HG03139 (cell line): Measurements from ENCODE around the gene ARHGEF16.

Source experiments
- ATAC-seq: cut with Tn5 transposase; IDR thresholded peaks from one replicate; pipeline ENCODE4 v1.9.1; 2021; ENCODE audit not compliant: unreplicated experiment

Gene ARHGEF16

GRCh38 chr1:3422638-3423037, 31.8 kb upstream of the ARHGEF16 start:
- no peak for ATAC-seq

GRCh38 chr1:3423245-3423829, 31.1 kb upstream of the ARHGEF16 start:
- no peak for ATAC-seq

- no peak for ATAC-seq
These were observed 30.4 kb upstream of the ARHGEF16 start for GRCh38 chr1:3423896-3424611.

GRCh38 chr1:3425486-3426215, 28.8 kb upstream of the ARHGEF16 start:
- no peak for ATAC-seq

DNA sequence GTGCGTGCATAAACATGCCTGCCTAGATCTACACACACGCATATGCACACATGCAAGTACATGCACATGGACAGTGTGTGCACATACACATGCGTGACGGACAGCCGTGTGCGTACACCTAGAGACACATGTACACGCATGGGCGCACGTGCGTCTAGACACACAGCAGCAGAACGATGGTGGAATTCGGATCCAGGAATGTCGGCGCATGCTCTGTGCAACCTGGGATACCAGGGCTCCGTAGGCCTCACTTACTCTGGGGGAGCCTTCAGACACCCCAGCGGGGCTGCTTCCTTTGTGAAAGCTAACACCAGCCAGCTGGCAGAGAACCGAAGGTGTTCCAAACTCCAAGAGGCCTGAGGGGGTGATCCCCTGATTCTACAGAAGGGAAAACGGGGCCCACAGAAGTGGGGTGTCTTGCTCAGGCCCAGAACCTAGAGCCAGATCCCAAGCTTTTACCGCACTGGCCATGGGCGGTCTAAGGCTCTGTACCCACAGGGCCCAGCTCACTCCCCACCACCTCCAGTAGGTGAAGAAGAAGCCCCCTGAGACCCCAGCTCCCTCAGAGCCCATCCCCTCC, 27.4 kb upstream of the ARHGEF16 start:
- ATAC-seq, result no peak

GRCh38 chr1:3427711-3428704, 26.5 kb upstream of the ARHGEF16 start:
- no peak for ATAC-seq

DNA sequence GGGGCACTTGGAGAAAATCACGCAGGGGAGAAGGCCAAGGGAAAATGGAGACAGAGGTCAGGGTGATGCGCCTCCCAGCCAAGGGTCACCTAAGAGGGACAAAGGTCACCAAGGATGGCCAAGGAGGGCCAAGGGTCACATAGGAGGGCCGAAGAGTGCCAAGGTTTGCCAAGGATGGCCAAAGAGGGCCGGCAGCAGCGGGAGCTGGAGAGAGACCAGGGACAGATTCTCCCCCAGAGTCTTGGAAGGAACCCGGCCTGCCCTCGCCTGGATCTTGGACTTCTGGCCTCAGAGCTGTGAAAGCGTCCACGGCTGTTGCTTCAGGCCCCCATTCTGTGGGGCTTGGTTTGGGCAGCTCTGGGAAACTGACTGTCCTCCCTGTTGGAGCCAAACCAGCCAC, 25.6 kb upstream of the ARHGEF16 start:
- ATAC-seq, result no peak

DNA sequence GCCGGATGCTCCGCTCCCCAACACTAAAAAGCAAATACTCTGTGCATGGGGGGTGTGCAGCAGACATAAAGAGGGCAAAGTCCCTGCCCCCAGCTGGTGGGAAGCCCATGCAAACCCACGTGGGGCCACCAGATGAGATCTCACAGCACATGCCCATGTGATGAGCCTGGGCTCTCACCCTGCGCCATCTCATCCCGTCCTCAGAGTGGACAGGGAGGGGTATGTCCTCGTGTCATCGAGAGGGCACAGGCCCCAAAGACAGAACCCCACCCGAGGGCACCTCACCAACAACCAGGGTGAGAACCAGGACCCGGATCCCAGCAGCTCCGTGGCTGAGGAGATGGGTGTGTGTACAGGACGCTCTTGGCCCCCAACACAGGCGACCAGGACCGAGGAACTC, 25.1 kb upstream of the ARHGEF16 start:
- no peak for ATAC-seq

DNA sequence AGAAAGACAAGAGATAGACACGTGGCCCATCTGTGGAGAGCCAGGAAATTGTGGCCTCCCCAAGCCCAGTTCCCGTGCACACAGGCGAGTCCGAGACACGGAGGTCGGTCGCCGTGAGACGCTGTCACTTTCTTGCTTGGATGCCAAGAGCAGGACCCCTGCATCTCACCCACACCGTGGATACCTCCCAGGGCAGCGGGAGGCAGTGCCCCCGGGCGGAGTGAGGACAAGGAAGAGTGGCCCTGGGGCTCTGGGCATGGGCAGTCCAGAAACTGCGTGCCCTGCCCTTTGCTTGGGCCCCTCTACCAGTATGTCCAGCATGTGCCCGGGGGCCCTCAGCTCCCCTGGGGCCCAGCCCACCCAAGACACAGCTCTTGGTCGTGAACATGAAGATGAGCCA, 24.7 kb upstream of the ARHGEF16 start:
- no peak for ATAC-seq

- ATAC-seq, result no peak
These were observed 24.1 kb upstream of the ARHGEF16 start for GRCh38 chr1:3430406-3430805.

DNA sequence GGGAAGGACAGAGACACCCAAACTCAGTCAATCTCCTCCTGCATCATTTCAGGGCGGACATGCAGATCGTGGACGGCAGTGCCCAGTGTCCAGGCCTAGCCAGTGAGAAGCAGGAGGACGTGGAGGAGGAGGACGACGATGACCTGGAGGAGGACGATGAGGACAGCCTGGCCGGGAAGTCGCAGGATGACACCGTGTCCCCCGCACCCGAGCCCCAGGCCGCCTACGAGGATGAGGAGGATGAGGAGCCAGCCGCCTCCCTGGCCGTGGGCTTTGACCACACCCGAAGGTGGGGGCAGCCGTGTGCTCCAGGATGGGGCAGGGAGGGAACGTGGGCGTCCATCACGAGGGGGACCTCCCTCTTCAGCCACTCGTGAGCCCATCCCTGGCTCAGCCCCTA, 23.6 kb upstream of the ARHGEF16 start:
- ATAC-seq, result no peak

DNA sequence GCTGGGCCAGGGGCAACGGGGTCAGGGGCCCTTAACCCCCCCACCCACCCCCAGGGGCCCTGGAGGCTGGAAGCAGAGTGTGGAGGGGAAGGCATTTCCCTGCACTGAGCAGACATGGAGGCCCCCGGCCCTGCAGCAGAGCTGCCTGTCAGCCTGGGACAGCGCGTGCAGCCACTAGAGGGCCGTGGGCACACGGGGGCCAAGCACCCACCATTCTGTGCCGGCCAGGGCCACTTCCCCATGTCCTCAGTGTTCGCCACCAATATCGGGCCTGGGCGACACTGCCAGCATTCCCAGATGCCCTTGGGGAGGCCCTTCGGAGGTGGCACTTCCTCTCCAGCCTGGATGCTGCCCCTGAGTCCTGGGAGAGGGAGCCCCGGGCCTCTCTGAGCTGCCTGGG, 23.2 kb upstream of the ARHGEF16 start:
- ATAC-seq, result no peak

GRCh38 chr1:3431686-3432085, 22.8 kb upstream of the ARHGEF16 start:
- ATAC-seq, result no peak

GRCh38 chr1:3432306-3432705, 22.2 kb upstream of the ARHGEF16 start:
- ATAC-seq, result no peak

DNA sequence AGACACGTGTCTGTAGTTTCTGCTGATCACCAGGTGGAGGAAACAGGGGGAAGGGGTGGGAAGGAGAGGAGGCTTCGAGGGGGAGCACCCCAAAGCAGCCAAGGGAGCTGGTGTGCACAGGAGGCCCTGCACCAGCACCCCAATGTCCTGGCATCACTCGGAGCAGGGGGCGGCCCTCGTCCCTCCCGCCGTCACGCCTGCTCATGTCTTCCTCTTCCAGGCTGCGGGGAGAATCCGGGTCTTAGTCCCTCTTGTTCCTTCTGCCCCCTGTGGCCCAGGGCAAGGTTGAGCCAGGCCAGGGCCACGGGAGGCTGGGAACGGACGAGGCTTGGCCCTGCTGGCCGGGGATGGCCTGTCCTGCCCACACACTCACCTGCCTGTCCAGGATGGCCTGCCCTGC, 21.4 kb upstream of the ARHGEF16 start:
- no peak for ATAC-seq

DNA sequence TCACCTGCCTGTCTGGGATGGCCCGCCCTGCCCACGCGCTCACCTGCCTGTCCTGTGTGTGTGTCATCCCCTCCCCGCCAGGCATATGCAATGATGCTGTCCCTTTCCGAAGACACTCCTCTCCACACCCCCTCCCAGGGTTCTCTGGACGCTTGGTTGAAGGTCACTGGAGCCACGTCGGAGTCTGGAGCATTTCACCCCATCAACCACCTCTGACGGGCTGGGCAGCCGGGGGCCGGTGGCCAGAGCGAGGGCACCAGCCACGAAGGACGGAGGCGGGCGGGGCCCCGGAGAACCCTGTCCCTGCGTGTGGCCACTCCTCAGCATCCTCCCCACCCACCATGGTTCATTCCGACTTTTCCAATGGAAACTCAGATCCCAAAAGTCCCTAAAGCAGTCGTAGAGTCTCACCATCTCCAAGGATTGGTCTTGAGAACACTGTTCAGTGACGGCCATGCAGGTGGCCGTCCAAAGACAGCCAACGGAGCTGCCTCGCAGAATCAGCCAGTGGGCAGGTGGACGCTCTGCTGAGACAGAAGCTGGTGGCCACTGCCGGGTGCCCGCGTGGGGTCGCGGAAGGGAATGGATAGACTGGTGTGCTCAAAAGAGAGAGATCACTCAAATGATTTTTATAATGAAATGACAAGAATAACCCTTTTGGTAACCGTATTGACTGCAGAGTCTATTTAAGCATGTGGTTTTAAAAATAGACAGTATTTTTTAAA, 20.7 kb upstream of the ARHGEF16 start:
- ATAC-seq, result no peak

- ATAC-seq, result no peak
These were observed 19.9 kb upstream of the ARHGEF16 start for GRCh38 chr1:3434406-3435110.

DNA sequence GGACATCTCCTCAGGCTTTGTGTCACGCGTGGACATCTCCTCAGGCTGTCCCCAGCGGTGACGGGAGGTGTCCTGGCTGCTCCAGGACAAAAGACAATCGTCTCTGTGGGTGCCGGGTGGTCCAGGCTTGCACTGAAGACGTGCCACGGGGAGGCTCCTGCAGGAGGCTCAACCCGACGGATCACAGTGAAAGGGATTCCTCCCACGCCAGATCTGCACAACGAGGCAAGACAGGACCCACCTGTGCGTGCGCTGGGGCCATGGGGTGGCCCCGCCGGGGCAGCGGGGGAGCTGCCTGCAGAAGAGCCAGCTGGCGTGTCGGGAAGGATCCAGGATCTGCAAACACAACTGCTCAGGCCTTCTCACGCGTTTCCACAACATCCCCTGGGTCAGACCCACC, 18.8 kb upstream of the ARHGEF16 start:
- no peak for ATAC-seq

- no peak for ATAC-seq
These were observed 18.0 kb upstream of the ARHGEF16 start for GRCh38 chr1:3436451-3436850.
